OCI-LY7 (cell line): ENCODE measurements around the gene ANKH. TPM values are rescaled to one million over a fixed set of nuclear protein-coding genes. Genes with fewer than 3 reads are reported as not detected.

Source experiments
- BruUV-seq: library from RNA; stranded (reverse); fragments of 400-500 nt; replicated peaks from 2 replicates; lab custom pipeline; 2021; lab: Mats Ljungman, UMichigan
- CTCF ChIA-PET: fragments of 300-600 bp; sonication (Branson Sonifier 250); formaldehyde crosslinking; loops from one replicate; lab custom pipeline; 2022; ENCODE audit warnings: antibody characterized with exemption; ENCODE audit not compliant: unreplicated experiment; lab: Charles Lee
- POLR2A ChIA-PET: fragments of 300-600 bp; sonication (Branson Sonifier 250); formaldehyde crosslinking; loops from one replicate; lab custom pipeline; 2022; ENCODE audit warnings: antibody characterized with exemption; lab: Charles Lee
- DNase-seq: peaks from one replicate; pipeline ENCODE4 v3.0.0-alpha.2; 2015; ENCODE audit warnings: low spot score
- H2AFZ ChIP-seq: fragments of 200-600 bp; sonication (generic), shearing (Covaris generic); 2 replicates; pipeline ENCODE4 v1.6.1; 2014; ENCODE audit warnings: mild to moderate bottlenecking, antibody characterized with exemption, low read length, moderate library complexity
- H3K27ac ChIP-seq: fragments of 200-600 bp; sonication (generic); 2 replicates; pipeline ENCODE4 v1.5.1; 2014; ENCODE audit warnings: mixed run types, low read depth, mild to moderate bottlenecking, moderate library complexity, low read length, inconsistent platforms; ENCODE audit not compliant: poor library complexity, severe bottlenecking
- H3K36me3 ChIP-seq: fragments of 200-600 bp; sonication (generic); 2 replicates; pipeline ENCODE4 v1.6.1; 2014; ENCODE audit warnings: mild to moderate bottlenecking, antibody characterized with exemption, low read length, moderate library complexity, mixed read lengths; ENCODE audit not compliant: insufficient read depth
- H3K4me1 ChIP-seq: fragments of 200-600 bp; sonication (generic); 2 replicates; pipeline ENCODE4 v1.5.1; 2014; ENCODE audit warnings: mild to moderate bottlenecking, low read length; ENCODE audit not compliant: insufficient read depth, poor library complexity, severe bottlenecking
- H3K4me2 ChIP-seq: fragments of 200-600 bp; sonication (generic); 2 replicates; pipeline ENCODE4 v1.6.1; 2014; ENCODE audit warnings: mild to moderate bottlenecking, low read length
- H3K4me3 ChIP-seq: fragments of 200-600 bp; sonication (generic); 2 replicates; pipeline ENCODE4 v1.5.1; 2014; ENCODE audit warnings: mild to moderate bottlenecking, low read depth, low read length; ENCODE audit not compliant: poor library complexity, severe bottlenecking
- H3K79me2 ChIP-seq: fragments of 200-600 bp; sonication (generic); 2 replicates; pipeline ENCODE4 v1.6.1; 2016; ENCODE audit warnings: low read depth, mild to moderate bottlenecking, low read length, moderate library complexity, mixed read lengths; ENCODE audit not compliant: insufficient read depth
- H3K9me2 ChIP-seq: fragments of 200-600 bp; sonication (generic); 2 replicates; pipeline ENCODE4 v1.6.1; 2016; ENCODE audit warnings: mild to moderate bottlenecking, low read length, mixed read lengths; ENCODE audit not compliant: insufficient read depth
- H3K9me3 ChIP-seq: fragments of 200-600 bp; sonication (generic); 2 replicates; pipeline ENCODE4 v1.6.1; 2014; ENCODE audit warnings: mild to moderate bottlenecking, mixed run types, low read length, mixed read lengths
- H4K20me1 ChIP-seq: fragments of 200-600 bp; sonication (generic); 2 replicates; pipeline ENCODE4 v1.6.1; 2014; ENCODE audit warnings: mild to moderate bottlenecking, antibody characterized with exemption, low read length, moderate library complexity, mixed read lengths; ENCODE audit not compliant: insufficient read depth
- EZH2phosphoT487 ChIP-seq: fragments of 200-600 bp; sonication (generic); IDR thresholded peaks from 2 replicates; pipeline ENCODE4 v1.6.1; 2018; ENCODE audit warnings: low read depth, borderline replicate concordance, mild to moderate bottlenecking, mixed run types, antibody characterized with exemption, low read length, moderate library complexity, mixed read lengths
- intact Hi-C: fragments of 100-400 bp; cut with micrococcal nuclease; formaldehyde crosslinking; loops from one replicate; pipeline ENCODE4 v1.10.0; 2022; ENCODE audit not compliant: unreplicated experiment
- total RNA-seq, 2 experiments: library from RNA; depleted of rRNA in 1 of 2; stranded (reverse); fragments of >200 nt in 1 of 2; shearing (Covaris generic) in 1 of 2; gene quantifications; 2 replicates each; pipeline ENCODE4 v1.2.3, GENCODE V29; 2014 to 2022
- TF ChIP-seq, protein P1 (sequence below): fragments of 200-600 bp; sonication (generic); conservative IDR thresholded peaks from 2 replicates; pipeline ENCODE4 v1.5.1; 2014; ENCODE audit warnings: mild to moderate bottlenecking, antibody characterized with exemption, low read length, moderate library complexity, mixed read lengths

Gene ANKH
- total RNA-seq, 2 experiments from 2014 or later: 23.1 to 80.4 TPM

DNA sequence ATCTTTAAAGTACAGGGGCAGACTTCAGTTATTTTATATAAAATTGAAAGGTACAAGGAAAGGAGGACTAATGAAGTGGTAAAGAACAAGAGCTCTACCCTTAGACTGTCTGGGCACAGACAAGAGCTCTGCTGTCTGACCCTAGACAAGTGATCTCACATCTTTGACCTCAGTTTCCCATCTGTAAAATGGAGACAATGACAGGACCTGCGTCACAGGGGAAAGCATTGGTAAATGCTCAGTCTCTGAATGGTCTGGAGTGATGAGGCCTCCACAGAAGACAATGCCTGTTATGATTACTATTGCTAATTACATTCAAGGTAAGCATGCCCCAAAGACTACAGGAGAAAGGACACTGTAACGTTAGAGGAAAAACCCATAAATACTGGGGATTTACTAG lies 37.5 kb downstream of the ANKH start:
- CTCF ChIA-PET: no interaction called here

DNA sequence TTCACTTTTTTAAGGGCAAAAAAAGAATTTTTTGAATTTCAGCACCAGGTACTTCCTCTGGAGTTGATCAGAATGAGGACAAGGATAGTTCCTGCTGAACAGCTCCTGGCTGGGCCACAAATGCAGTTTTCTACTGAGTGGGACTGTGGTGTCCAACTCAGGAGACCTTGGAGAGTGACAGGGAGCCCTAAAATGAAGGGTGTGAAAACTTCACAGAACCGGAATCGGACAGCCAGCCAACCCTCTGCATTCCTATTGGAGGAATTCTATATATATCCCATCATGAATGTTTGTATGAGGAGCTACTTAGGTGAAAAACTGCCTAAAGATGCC lies 40.6 kb downstream of the ANKH start:
- Histone ChIP-seq H4K20me1 (peaks cover 13% of the 10 kb centered on the region; the same call in 1 of the 2 replicates), H3K36me3 (0 out of 2 replicates have a peak, but pooled peaks cover 2% of the 10 kb centered on the region), H3K79me2 (peaks cover 16% of the 10 kb centered on the region), H3K4me3 (no peak overlapping the region), H3K4me2 (no peak overlapping the region), H3K27ac (no peak overlapping the region), H3K9me3 (no peaks in the 10 kb centered on the region), H3K4me1 (peaks cover 5% of the 10 kb centered on the region), H3K9me2 (no peaks in the 10 kb centered on the region), H2AFZ (no peak overlapping the region)
- TF ChIP-seq EZH2phosphoT487: no peak
- TF ChIP-seq, protein P1, sequence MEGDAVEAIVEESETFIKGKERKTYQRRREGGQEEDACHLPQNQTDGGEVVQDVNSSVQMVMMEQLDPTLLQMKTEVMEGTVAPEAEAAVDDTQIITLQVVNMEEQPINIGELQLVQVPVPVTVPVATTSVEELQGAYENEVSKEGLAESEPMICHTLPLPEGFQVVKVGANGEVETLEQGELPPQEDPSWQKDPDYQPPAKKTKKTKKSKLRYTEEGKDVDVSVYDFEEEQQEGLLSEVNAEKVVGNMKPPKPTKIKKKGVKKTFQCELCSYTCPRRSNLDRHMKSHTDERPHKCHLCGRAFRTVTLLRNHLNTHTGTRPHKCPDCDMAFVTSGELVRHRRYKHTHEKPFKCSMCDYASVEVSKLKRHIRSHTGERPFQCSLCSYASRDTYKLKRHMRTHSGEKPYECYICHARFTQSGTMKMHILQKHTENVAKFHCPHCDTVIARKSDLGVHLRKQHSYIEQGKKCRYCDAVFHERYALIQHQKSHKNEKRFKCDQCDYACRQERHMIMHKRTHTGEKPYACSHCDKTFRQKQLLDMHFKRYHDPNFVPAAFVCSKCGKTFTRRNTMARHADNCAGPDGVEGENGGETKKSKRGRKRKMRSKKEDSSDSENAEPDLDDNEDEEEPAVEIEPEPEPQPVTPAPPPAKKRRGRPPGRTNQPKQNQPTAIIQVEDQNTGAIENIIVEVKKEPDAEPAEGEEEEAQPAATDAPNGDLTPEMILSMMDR: no peak
- ChIA-PET POLR2A (interaction anchor here (0.6 kb wide), 1 partner anchor 14 kb away, joined by 3 read pairs; no protein-coding TSS in a partner anchor), CTCF (no interaction called here)
- BruUV-seq: no TSS peak
- DNase-seq: no peak
- intact Hi-C loops: no loop called here

More for the DNA sequence above, 37.5 kb downstream of the ANKH start:
- Histone ChIP-seq H2AFZ (no peak overlapping the region), H3K36me3 (peaks cover 10% of the 10 kb centered on the region), H3K4me3 (no peak overlapping the region), H3K9me2 (no peaks in the 10 kb centered on the region), H3K4me2 (no peak overlapping the region), H3K27ac (no peak overlapping the region), H3K4me1 (peaks cover 5% of the 10 kb centered on the region), H3K9me3 (no peaks in the 10 kb centered on the region), H3K79me2 (peaks cover 16% of the 10 kb centered on the region), H4K20me1 (peaks cover 13% of the 10 kb centered on the region; the same call in 1 of the 2 replicates)
- TF ChIP-seq EZH2phosphoT487: no peak
- TF ChIP-seq, protein P1: no peak
- no peak for DNase-seq
- intact Hi-C loops: no loop called here
- POLR2A ChIA-PET: interaction anchor here (1.5 kb wide), 1 partner anchor 15 kb away, joined by 12 read pairs; no protein-coding TSS in a partner anchor
- no TSS peak for BruUV-seq

DNA sequence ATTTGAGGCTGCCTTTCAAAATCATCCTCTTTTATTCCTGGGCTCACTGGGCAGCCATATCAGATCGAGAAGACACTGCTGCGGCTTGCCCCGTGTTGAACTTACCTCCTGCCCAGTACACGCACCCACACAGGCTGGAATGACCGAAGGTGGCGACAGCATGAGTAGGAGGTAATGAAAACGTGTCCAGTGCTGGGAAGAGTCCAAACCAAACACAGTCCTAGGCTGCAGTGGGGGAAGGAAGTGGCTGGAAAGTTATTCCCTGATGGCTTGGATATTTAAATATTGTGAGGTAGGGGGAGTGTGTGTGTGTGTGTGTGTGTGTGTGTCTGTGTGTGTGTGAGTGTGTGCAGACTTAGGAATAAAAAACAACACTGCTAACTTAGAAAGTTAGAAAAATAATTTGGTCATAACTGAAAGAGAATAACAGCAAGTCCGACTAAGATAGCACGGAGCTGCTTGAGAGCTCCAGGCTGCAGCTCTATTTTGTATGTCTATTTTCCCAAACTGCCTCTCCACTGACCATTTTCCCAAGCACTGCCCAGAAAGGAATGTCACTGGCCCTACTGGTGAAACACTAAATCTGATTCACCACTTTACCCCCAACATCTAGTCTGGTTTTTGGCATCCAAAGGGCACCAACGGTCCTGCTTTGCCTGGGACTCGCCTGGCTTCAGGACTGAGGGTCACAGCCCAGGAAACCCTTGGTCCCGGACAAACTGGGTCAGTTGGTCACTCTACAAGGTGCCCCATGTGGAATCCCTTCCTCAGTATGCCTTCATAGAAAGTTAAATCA lies 41.2 kb downstream of the ANKH start:
- ChIA-PET CTCF (no interaction called here), POLR2A (interaction anchor here (0.6 kb wide), 1 partner anchor 15 kb away, joined by 3 read pairs; no protein-coding TSS in a partner anchor)
- Histone ChIP-seq H3K4me2 (no peak overlapping the region), H3K27ac (no peak overlapping the region), H3K4me1 (peaks cover 3% of the 10 kb centered on the region), H4K20me1 (peaks cover 13% of the 10 kb centered on the region; the same call in 1 of the 2 replicates), H3K79me2 (peaks cover 14% of the 10 kb centered on the region), H2AFZ (no peak overlapping the region), H3K36me3 (0 out of 2 replicates have a peak, but pooled peaks cover 3% of the 10 kb centered on the region), H3K4me3 (no peak overlapping the region), H3K9me2 (no peaks in the 10 kb centered on the region), H3K9me3 (no peaks in the 10 kb centered on the region)
- BruUV-seq: no TSS peak
- intact Hi-C loops: no loop called here
- TF ChIP-seq EZH2phosphoT487: no peak
- TF ChIP-seq, protein P1: no peak
- no peak for DNase-seq
